ENCODE data around the gene IFNE.
"Not testable (repeated sequence)": the region's sequence is repeated elsewhere in the genome, so short reads cannot be mapped to it uniquely, and the experiment has no call there.

Gene IFNE

DNA sequence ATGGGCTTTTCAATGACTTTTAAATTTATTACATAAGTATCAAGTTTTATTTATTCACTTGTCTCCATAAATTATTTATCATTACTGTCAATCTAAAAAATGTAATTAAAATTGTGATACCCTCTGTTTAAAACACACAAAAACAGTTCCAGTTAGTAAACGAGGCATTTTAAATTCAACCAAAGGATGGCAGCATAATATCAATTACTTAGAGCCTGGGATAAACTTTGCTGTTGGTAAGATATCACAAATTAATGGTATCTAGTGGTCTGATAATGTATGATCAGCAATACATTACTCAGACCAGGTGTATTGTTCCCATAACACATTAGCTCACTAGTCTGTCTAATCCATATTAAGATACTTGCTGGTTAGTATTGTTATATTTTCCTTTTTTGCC lies 9.6 kb upstream of the IFNE start:
- DNase-seq = no peak

DNA sequence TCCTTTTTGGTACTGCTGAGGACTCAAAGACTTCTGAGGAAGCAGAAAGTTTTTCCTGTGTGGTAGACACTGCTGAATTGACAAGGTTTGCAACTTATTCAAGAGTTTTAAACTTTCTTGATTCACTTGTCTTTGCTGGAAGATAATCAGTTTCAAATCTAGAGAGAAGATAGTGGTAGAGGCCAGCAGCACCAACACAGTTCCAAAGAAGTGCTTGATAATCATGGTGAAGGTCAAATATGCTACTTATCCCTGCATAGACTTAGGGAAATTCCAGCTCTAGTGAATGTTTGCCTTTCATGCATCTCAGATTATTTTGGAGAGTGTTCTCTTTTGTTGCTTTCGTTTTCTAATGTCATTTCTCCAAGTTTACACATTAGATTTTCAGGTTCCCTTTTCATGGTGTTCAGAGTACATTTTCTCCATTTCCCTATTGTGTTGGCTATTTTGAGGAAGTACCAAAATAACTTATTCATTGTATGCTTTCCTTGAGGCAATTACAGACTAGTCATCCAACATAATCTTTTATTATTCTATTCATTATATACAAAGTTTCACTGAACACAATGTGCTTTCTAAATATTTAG lies 550 bp downstream of the IFNE start:
- no peak for DNase-seq

DNA sequence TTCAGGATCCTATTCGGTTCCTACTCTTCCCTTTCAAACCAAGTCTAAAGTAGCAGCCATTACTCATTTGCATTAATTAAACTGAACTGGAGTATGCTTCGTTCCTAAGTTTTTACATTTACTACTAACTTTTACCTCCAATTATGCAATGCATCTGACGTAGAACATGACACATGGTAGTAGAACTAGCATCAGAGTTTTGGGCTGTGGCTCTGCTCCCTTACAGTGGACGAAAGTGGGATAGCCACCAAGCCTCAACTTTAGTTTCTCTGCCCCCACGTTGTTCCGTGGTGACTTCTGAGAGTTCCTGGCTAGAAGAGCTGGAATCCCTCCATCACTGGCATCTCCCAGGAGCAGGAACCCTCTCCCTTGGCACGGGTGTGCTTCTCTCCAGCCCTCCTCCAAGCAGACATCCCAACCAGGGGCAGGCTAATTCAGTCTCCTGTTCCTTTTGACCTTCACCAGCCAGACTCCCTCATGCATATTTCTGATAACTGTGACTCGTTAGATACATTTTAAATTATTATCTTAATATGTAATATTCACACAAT lies 2.9 kb downstream of the IFNE start:
- DNase-seq = no peak

DNA sequence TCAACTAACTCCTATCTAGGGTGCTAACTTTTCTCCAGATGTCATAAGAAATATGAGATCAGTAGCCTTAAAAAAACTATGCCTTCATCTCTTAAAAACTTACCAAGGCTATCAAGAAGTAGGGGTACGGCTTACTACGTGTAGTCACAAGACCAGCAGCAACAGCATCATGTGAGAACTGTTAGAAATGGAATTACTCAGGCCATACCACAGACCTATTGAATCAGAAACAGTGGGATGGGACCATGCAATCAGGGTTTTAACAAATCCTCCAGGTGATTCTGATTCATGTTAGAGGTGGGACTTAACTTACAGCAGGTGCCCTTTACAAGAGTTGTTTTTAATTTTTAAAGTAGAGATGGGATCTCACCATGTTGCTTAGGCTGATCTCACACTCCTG lies 4.6 kb downstream of the IFNE start:
- DNase-seq = no peak

DNA sequence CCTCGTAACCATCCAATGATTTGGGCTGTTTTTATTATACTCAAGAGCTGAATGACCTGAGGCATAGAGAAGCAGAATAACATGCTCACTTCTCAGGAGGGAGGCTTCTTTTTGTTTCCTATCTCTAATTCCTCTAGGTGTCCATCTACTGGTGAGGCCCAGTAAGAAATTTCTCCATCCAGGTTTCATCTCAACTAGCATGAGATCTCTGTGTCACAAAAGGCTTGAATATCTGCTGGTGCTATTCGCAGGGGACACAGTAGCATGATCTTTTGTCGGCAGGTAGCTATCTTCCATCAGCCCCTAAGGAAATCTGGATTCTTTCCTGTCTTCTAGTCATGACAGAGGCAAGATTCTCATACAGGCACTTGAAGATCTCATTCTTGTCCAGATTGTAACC lies 8.9 kb downstream of the IFNE start:
- DNase-seq = no peak

DNA sequence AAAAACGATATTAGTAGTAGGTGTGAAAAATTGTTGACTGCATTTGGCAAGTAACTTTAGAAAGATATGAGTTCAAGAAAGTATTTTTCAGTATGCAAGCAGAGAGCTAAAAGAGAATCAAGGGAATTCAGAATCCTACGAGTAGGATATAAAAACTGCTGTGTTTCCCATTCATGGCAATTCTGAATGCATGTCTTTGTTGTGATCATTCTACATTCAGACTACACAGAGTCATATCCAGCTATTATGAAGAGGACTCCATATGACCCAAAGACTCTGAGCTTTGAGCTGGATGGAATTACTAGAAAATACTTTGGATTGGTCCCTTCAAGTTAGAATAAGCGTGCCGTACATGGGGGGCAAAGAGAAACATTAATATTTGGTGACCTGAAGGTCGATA lies 12.0 kb downstream of the IFNE start:
- no peak for DNase-seq

DNA sequence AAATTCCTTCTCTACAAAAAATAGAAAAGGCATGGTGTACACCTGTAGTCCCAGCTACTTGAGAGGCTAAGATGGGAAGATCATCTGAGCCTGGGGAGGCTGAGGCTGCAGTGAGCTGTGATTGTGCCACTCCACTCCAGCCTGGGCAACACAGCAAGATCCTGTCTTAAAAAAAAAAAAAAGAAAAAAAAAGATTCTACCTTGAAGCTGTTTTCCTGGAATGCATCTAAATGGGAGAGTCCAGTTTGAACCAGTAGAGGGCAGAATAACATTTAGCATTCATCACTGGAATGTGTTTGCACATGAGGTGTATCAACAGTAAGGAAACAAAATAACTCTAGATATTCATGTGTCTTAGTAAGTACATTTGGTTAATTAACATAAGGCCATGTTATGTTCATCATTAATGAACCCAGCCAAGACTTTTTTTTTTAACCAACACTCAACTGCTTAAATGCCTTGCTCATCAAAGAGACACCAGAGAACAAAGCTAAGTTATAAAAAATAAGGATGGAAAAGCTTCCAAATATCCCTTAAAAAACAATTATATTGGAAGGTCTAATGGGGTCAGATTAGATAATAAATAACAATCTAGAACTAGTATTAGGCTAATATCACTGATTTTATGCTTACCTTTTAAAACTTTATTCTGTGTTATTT lies 16.1 kb downstream of the IFNE start:
- DNase-seq = peak; percentile 69

DNA sequence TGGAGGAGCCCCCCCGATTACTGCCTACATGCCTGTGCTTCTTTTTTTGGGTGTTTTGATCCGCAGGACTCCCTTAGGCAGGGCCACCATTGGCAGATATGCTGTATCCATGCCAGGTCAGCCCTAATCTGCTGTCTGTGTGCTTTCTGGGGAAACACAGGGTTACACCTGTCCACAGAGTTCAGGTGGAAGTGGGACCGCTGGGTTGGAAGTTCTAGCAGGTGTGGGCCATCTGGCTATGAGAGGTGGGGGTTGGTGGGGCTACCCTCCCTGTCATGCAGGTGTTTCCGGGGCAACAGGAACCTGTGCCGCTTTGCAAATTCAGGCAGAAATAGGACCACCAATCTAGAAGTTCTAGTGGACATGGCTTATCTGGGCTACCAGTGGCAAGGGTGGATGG lies 17.0 kb downstream of the IFNE start:
- DNase-seq = no peak

DNA sequence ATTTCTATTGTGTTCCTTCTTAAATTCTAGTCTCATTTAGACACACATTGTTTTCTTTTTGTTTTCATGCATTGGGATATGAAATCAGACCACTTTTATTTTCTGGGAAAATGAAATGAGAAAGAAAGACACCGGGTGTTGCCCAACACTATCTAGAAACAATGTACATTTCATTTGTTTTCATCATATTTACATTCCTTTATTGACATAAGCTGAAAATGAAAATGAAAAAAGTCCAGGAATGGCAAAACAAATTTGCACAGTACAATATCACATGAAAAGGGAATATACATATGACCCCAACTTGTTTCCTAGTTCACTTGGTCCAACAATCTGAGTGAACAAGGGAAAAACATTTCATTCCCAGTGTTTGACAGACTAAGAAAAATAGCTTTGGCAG lies 20.7 kb downstream of the IFNE start:
- no peak for DNase-seq

DNA sequence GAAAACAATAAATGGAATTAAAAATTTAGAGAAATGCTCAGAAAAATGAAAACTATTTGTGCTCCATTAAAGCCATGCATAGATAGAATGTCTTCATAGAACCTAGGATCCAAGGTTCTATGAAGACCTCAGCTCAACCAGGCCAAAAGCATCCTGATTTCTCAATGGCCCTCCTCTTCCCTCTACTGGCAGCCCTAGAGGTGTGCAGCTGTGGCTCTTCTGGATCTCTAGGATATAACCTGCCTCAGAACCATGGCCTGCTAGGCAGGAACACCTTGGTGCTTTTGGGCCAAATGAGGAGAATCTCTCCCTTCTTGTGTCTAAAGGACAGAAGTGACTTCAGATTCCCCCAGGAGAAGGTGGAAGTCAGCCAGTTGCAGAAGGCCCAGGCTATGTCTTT lies 26.8 kb downstream of the IFNE start:
- no peak for DNase-seq

DNA sequence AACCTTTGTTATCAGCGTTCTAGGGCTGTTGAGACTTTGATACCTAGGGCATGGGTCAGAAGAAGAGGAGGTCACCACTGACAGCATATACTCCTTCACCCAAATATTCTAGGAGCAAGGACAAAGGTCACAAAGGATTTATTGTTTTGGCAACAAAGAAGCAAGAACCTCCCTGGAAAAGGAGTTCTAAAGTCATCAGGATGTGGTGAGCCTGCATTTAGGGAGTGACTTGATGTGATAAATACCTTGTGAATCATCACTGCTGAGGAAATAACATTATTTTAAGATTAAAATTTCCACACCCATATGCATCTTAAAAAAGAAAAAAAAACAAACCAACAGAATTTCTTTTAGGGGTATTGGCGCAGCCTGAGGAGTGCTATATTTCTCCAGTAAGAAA lies 28.0 kb downstream of the IFNE start:
- DNase-seq = peak; percentile 18

DNA sequence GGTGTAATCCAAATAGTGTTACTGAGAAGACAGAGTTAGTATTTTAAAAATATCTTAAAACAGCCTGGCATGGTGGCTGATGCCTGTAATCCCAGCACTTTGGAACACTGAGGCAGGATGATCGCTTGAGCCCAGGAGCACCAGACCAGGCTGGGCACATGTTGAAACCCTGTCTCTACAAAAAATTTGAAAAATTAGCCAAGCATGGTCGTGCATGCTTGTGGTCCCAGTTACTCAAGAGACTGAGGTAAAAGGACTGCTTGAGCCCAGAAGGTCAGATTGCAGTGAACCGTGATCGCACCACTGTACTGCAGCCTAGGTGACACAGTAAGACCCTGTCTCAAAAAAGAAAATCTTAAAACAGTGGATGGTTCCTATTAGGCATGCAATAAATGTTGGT lies 29.4 kb downstream of the IFNE start:
- DNase-seq = no peak

DNA sequence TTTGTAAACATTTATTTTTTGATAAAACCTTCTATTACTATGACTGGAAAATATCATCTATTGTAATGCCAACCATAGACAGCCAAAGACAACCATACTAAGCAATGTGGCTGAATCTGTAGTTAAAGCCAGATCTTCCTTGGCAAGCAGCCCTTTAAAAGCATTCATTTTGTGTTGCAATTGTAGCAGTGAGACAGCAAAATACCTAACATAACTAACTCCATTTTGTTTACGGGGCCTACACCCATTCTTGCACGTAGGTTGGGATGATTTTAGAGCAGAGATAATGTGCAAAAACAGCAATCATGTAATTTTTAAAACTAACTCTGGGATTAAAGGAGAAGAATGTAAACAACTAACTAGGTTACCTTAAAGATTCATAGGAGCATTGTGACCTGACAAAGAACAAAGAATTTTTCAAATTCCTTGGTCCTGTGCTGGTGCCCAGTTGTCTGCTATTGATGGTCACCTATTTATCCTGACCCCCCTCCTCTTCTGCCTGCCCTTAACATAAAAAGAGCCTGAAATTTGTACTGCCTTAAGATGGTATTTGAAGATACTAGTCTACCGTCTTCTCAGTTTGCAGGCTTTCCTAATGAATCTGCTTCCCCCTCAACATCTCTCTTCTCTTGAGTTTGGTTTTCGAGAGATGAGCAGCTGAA lies 31.2 kb downstream of the IFNE start:
- DNase-seq = peak; percentile 55

DNA sequence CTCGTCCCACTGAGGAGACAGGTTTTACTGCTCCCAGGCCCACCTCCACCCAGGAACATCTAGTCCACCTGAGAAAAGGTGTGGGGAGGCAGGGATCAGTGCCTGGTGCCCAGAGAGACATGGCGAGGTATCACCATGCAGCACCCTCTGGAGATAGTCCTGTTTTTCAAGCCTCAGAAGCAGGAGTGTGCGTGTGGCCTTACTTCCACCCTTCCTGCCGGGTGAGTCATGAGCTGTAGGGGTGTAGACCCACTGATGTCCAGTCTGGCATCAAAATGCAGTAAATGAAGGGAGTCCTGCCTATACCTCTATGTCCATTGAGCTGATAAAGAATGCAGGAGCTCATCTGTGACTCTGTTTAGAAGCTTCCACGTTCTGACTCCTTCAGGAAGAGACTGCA lies 32.8 kb downstream of the IFNE start:
- not testable (repeated sequence) for DNase-seq

DNA sequence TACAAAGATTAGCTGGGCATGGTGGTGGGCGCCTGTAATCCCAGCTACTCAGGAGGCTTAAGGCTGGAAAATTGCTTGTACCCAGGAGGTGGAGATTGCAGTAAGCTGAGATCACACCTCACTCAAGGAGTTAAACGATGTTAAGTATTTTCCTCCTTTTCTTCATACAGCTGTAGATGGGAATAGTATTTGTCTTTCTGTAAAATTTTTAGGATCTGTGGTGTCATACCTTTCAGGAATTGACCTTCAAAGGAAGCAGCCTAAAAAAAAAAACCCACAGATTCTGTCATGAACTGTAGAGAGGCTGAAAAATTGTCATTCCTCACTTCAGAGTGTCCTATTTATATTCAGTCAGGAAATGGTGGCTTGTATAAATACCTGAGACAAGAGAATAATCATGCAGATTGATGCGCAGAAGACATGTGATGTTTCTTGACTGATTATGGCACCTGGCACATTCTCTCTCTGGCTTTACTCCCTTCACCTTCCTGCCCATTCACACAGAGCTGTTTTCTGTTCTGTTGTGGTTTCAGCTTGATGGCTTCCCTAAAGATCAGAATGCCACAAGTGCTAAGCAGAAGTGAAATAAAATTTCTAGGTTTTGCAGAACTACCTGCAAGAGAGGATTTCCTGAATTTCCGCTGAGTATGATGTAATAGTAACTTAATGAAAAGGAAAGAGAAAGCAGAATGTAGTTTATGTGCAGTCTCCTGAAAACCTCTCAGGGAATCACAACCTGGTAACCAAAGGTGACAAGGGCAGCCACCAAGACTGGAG lies 38.1 kb downstream of the IFNE start:
- DNase-seq = no peak

DNA sequence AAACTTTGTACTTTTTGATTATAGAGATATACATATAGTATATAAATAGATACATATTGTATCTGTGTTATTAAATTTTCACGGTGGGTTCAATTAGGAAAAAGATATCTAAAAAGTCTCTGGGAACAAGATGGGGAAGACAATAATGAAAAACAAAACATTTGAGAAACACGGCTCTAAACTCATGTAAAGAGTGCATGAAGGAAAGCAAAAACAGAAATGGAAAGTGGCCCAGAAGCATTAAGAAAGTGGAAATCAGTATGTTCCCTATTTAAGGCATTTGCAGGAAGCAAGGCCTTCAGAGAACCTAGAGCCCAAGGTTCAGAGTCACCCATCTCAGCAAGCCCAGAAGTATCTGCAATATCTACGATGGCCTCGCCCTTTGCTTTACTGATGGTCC lies 42.0 kb downstream of the IFNE start, which contains the start of gene IFNA1:
Gene IFNA1 (plus strand): TSS at position 301 of the 400 bp plus-strand sequence. CDS start 69 bp downstream, at position 370.
- no peak for DNase-seq

DNA sequence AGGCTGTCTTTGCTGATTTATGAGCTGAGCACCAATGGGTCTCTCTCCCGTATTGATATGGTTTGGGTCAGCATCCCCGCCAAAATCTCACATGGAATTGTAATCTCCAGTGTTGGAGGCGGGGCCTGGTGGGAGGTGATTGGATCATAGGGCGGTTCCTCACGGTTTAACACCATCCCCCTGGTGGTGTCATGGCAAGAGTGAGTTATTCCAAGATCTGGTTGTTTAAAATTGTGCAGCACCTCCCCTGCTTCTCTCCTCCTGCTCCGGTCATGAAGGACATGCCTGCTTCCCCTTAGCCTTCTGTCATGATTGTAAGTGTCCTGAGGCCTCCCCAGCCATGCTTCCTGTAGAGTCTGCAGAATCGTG lies 47.1 kb downstream of the IFNE start:
- not testable (repeated sequence) for DNase-seq

DNA sequence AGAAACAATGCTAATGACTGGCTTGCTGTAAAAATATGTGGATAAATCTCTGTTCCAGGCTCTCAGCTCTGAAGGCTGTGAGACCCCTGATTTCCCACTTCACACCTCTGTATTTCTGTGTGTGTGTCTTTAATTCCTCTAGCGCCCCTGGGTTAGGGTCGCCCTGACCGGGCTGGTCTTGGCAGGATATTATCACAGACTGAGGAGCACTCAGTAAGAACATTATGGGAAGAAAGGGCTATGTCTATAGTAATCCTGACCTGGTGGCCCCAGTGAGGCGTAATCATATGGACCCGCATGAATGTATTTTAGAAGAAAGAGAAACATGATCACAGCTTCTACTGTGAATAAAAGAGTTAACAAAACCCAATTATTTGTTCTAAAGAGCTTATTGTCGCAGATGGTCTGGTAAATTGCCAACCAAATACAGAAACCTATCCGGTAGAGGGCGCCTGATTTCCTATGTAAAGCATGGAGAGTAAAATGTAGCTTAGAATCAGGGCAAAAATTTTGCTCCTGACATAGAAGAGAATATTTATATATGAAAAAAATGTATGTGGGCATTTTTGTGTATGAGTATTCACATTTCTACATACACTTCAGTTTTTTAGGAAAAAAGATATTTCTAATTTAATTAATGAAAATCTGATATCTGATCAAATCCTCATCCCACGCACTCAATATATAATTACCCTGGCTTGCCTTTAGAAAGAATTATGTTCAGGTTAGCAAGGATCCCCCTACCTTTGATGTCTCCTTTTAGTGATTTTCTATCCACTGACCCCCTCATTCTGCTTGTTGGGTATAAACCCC lies 47.7 kb downstream of the IFNE start:
- peak; percentile 73 for DNase-seq

DNA sequence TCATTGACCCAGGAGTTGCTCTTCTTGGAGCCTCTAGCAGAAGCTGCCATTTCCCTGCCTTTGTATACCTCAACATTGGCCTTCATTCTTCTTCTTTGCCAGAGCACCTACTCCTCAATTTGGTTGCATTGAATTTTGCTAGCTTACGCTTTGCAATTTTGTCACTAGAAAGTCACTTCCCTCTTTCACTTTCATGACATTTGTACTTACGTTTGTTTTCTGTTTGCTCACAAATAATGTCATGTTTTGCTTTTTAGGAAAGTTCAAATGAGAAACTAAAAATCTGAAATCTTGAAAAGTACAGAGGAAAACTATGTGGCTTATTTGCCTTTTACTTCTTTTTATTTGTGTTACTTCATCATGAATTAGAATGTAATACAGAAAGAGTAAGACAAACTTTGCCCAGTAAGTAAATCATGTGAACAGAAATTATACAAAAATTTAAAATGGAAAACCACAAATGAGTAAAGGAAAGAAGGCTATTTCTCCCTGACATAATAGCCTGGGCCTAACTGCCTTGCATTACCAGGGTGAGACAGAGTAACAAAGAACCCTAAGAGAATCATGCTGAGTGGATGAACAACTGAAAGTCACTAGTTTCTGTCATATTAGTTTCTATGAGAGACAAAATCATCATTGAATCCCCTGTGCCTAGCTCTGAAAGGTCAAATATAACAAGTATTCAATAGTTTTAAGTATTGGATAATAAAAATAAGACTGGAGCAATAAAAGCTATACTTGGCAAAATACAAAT lies 49.3 kb downstream of the IFNE start:
- DNase-seq = no peak
